SH-SY5Y (cell line): Measurements from ENCODE around the gene AKR1B15.

Experiments used
- GATA2 ChIP-seq: IDR thresholded peaks from 2 replicates; pipeline ENCODE4 v1.6.1; 2011; ENCODE audit warnings: mild to moderate bottlenecking, low read depth, low read length
- GATA3 ChIP-seq: IDR thresholded peaks from 2 replicates; pipeline ENCODE4 v1.6.1; 2011; ENCODE audit warnings: low read depth, mild to moderate bottlenecking, low read length, moderate library complexity

Gene AKR1B15

DNA sequence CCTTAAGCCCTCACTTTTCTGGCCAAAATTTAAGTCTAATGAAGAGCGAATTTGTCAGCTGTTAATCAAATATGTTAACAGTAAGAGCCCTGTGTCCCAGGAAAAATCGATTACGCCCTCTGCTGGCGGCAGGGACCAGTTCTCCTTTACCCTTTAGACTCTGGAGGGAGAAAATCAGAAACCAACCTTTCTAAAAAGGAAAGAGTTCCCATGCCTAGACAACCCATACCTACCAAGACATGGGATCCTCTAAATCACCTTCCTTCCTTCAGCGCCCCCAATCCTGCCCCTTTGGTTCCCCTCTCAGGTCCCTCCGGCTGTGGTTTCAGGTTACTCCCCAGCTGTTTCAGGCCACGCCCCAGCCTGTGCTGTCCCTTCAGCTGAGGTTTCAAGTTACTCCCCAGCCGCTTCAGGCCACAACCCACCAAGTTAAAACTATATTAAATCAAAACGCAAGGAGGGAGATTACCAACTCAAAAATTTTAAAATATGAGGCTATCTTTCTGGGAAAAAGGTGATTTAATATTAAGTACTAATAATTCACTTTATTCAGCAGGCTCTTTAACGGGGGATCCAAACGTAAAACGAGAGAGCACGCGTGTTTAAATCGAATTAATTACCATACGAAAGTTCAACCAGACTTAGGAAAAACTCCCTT, 1.4 kb upstream of the AKR1B15 start:
- TF ChIP-seq GATA3 (no peak), GATA2 (no peak)

DNA sequence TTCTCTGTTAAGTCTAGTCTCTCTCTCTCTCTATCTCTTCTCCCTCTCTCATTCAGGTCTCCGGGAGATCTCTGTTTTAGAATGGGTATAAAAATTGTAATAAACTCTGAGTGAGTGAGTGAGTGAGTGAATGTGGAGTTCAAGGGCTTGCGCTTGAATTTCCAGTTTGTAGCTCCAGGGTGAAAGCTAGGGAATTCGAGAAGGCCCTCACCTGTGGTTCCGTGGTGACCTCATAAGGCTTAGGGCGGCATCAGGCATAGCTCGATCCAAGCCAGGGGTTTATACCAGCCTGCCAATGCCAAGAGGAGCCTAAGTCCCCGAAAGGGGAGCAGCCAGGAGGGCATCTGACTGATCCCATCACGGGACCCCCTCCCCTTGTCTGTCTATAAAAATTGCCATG, 456 bp downstream of the AKR1B15 start:
- TF ChIP-seq GATA2, result no peak
- no peak for TF ChIP-seq GATA3

DNA sequence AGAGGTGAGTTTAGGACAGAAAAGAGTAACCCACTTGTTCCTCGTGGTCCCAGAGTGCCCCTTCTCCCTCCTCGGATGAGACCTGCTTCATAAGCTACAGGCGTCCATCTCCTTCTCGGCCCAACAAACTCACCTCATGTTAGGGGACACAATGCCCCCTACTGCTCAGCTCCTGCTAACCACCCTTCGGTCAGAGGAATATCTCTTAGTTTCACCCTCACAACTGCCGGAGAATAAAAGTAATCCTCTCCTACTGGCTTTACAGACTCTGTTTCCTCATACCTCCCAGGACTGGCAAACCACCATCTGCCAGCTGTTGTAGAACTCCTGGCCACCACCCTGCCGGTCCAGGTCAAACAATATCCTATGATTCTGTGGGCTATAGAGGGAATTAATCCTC, 3.2 kb downstream of the AKR1B15 start:
- no peak for TF ChIP-seq GATA2
- TF ChIP-seq GATA3, result no peak

DNA sequence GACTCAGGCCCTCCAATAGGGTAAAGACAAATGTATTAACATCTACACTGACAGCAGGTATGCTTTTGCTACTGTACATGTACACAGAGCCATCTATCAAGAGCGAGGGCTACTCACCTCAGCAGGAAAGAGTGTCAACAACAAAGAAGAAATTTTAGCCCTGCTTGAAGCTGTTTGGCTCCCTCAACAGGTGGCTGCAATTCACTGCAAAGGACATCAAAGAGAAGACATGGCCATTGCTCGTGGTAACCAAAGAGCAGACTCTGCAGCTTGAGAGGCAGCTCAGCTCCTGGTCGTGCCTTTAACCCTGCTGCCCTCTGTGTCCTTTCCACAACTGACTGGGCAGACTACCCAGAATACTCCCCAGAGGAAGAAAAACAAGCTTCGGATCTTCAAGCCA, 5.1 kb downstream of the AKR1B15 start:
- TF ChIP-seq GATA2, result no peak
- no peak for TF ChIP-seq GATA3

DNA sequence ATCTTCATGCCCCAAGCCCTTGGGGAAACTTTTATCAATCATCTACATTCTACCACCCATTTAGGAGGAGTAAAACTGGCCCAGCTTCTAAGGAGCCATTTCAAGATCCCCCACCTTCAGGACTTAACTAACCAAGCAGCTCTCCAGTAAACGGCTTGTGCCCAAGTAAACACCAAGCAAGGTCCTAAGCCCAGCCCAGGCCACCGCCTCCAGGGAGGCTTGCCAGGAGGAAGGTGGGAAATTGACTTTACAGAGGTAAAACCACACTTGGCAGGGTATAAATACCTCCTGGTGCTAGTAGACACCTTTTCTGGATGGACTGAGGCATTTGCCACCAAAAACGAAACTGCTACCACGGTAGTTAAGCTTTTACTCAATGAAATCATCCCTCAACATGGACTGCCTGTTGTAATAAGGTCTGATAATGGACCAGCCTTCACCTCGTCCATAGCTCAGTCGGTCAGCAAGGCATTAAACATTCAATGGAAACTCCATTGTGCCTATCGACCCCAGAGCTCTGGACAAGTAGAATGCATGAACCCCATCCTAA, 5.6 kb downstream of the AKR1B15 start:
- TF ChIP-seq GATA3, result no peak
- no peak for TF ChIP-seq GATA2

DNA sequence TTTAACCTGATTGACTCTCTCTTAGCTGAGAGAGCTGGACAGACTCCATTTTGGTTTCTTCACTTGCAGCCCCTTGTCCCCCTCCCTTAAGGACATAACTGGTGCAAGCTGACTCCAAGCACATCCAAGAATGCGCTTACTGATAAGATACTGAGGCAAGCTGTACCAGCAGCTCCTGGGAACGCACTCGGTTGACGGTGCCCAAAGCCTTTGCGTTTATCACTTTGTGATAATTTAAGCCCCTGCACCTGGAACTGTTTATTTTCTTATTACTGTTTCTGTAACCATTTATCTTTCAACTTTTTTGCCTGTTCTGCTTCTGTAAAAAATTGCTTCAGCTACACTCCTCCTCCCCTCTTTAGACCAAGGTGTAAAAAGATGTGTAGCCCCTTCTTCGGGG, 8.5 kb downstream of the AKR1B15 start:
- TF ChIP-seq GATA2 (no peak), GATA3 (no peak)

DNA sequence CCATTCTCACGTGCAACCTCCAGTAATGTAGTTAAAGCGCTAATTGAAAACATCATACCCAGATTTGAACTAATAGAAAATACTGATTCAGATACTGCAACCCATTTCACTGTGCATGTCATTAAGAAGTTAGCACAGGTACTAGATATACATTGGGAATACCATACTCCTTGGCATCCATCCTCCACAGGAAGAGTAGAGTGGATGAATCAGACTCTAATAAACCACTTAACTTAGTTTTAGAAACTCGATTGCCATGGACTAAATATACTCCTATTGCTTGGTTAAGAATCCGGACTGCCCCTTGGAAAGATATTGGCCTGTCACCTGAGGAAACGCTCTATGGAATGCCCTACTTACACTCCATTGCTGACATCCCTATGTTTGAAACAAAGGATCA, 9.5 kb downstream of the AKR1B15 start:
- TF ChIP-seq GATA2, result no peak
- TF ChIP-seq GATA3, result no peak

DNA sequence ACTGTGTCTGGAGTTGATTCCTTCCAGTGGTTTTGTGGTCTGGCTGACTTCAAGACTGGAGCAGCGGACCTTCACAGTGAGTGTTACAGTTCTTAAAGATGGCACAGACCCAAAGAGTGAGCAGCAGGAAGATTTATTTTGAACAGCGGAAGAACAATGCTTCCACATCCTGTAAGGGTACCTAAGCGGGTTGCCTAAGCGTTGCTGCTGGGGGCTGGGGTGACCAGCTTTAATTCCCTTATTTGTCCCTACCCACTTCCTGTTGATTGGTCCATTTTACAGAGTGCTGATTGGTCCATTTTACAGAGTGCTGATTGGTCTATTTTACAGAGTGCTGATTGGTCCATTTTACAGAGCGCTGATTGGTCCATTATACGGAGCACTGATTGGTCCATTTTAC, 13.2 kb downstream of the AKR1B15 start:
- TF ChIP-seq GATA3 (no peak), GATA2 (no peak)

DNA sequence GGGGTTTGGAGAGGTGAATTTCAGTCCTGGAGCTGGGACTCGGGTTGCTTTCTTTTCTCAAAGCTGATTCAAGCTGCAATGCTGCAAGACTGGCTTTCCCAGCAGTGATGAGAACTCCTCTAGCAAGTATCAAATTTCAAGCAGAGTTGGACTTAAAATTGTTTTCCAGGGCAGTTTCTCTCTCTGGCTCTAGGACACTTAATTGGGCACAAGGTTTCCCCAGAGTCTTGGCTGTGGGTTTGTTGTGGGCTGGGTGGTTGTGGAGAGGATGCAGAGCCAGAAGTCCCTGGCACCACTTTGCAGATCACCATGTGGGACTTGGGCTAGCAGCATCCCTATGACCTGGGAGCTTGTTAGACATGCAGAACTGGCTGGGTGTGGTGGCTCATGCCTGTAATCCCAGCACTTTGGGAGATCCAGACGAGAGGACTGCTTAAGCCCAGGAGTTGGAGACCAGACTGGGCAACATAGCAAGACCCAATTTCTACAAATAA, 16.8 kb downstream of the AKR1B15 start:
- TF ChIP-seq GATA2 (no peak), GATA3 (no peak)

DNA sequence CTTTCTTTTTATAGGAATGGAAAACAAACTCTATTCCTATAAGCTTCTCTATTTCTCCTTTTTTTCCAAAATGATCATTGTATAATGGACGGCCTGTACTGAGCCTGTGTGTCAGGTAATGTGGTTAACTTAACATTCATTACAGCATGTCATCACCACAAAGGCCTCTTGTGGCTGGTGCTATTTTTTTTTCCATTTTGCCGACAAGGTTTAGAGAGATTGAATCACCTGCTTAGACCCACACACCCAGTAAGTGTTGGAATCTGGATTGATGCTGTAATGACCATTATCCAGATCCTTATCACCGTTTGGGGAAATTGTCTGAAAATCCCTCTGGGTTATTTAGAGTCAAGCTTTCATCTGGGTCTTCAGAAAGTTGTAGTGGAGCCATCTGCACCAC, 18.5 kb downstream of the AKR1B15 start:
- TF ChIP-seq GATA3 (no peak), GATA2 (no peak)

DNA sequence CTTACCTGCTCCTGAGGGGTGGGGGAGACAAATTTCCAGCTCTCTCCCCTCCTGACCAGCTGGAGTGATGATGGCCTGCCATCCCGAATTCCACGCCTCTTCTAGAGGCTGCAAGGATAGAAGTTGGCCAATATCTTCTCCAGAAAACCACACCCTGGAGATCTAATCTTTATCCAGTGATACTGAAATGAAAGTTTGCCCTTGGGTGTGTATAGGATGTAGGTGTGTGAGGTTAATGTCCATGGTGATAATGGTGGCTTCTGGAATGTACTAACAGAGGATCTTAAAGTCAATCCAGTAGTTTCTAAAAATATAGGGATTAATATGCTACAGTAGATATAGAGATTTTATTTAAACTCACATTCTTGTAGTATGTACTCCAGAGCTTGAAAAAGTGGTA, 22.2 kb downstream of the AKR1B15 start:
- no peak for TF ChIP-seq GATA2
- no peak for TF ChIP-seq GATA3

DNA sequence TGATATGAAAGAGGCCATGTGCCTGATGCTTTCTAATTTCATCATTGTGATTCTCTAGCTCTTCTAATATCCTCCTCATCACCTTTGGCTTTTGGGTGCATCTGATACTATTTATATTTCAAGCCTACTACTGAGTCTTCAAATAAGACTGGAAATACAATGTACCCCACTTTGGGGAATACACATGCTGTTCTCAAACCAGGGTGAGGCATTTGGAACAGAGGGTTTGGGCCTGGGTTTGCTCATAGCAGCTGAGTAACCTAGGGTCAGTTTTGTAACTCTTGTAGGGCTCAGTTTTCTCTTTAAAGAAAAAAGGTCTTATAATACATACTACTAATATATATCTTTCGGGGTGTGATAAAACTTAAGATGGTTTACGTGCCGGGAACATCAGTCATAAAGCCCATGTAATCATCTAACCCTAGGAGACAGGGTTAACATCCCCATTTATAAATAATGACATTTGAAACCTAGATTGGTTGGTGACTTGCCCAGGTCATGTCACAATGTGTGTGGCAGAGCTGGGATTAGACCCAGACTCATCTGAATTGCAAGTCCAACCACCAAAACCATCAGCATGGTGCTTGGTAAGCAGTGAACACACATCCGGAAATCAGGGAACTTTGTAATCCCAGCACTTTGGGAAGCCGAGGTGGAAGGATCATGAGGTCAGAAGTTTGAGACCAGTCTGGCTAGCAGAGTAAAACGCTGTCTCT, 23.0 kb downstream of the AKR1B15 start:
- TF ChIP-seq GATA2 (no peak), GATA3 (no peak)

DNA sequence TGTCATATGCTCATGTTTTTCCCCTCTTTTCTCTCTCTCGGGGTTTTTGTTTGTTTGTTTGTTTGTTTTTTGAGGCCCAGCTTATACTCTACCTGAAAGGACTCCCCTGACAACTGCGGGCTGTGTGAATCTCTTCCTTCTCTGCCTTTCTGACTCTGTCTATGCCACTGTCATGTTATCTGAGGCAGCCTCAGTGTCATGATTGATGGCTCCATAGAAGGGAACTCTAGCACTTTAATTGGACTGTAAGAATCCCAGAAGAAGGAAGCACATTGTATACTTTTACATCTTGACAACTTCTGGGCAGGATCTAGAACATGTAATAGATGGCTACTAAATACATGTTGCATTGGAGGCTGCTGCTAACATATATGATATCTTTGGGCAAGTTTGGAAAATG, 25.4 kb downstream of the AKR1B15 start:
- TF ChIP-seq GATA2 (no peak), GATA3 (no peak)

DNA sequence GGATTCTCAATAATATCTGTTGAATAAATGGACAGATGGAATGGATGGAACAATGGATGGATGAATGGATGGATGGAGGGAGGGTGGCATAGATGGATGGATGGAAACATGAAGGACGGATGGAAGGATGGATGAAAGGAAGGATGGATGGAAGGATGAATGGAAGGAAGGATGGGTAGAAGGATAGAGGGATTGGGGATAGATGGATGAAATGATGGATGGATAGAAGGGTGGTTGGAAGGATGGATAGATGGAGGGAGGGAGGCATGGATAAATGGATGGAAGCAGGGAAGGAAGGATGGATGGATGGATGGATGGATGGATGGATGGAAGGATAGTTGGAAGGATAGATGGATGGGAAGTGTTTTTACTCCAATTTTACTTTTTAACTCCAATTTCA, 35.4 kb downstream of the AKR1B15 start:
- TF ChIP-seq GATA2, result no peak
- no peak for TF ChIP-seq GATA3

DNA sequence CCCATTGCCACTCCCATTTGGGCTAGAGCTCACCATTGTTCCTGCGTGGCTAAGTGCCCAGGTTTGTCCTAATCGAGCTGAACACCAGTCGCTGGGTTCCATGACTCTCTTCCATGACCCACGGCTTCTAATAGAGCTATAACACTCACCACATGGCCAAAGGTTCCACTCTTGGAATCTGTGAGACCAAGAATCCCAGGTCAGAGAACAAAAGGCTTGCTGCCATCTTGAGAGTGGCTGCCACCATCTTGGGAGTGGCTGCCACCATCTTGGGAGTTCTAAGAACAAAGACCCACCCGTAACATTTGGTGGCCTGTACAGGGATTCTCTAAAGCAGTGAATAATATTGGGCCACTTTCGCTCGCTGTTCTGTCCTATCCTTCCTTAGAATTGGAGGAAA, 37.0 kb downstream of the AKR1B15 start:
- no peak for TF ChIP-seq GATA3
- no peak for TF ChIP-seq GATA2

DNA sequence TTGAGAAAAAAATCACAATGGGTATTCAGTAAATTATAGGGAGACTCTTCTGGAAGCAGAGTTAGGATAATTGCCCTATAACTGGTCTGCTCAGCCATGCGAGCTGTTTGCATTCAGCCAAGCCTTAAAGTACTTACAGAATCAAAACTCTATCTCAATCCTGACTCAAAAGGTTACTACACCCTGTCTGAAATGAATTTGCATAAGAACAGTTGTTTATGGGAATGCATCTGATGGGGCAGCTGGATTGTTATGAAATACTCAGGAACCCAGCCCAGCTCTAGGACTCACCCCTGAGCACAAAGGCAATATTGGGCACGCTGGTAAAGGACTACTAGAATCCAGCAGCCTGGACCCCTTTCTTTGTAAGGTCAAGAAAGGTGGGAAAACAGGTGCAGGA, 38.8 kb downstream of the AKR1B15 start:
- no peak for TF ChIP-seq GATA2
- no peak for TF ChIP-seq GATA3
